ENCODE results near the gene GTPBP4. TPM values are rescaled to one million over a fixed set of nuclear protein-coding genes. Genes with fewer than 3 reads are reported as not detected.

GTPBP4 gene
- total and polyA plus RNA-seq, 2 of the 13 experiments (the other 11 are each of a cell fraction or from before 2014, with no cell fraction given), result 24.1 to 85.5 TPM

GRCh38 chr10:1056326-1057105 is 68.3 kb downstream of the GTPBP4 start, which contains the start of gene WDR37 (continued):
- TF ChIP-seq SCMH1 (CRISPR knock-in tag; IDR thresholded peaks at IDR 0.05; ENCODE audit: borderline replicate concordance) (no peak), ZGPAT (CRISPR knock-in tag; IDR thresholded peaks at IDR 0.05) (peak; percentile 77), KDM5B (CRISPR knock-in tag; IDR thresholded peaks at IDR 0.05; ENCODE audit: borderline replicate concordance) (peak; percentile 41; the same call in 1 of the 2 replicates), RNF2 (conservative IDR thresholded peaks at IDR 0.05; ENCODE audit: low read depth) (peak; percentile 66), SOX6 (IDR thresholded peaks at IDR 0.05) (no peak), SOX6 (CRISPR knock-in tag; IDR thresholded peaks at IDR 0.05) (peak; percentile 21; the same call in 1 of the 2 replicates), ZNF629 (CRISPR knock-in tag; conservative IDR thresholded peaks at IDR 0.05) (no peak), NFYC (CRISPR knock-in tag; IDR thresholded peaks at IDR 0.05) (peak; percentile 30; the same call in 1 of the 2 replicates), CBFB (CRISPR knock-in tag; IDR thresholded peaks at IDR 0.05) (peak; percentile 62), ATF7-NPFF (CRISPR knock-in tag; IDR thresholded peaks at IDR 0.05; ENCODE audit: low read depth) (peak; percentile 54; the same call in 1 of the 2 replicates), SMAD1 (CRISPR knock-in tag; IDR thresholded peaks at IDR 0.05; ENCODE audit: borderline replicate concordance, low read depth) (0 out of 2 replicates have a peak, but pooled peaks have one; percentile 56)
- TF ChIP-seq, protein P1, sequence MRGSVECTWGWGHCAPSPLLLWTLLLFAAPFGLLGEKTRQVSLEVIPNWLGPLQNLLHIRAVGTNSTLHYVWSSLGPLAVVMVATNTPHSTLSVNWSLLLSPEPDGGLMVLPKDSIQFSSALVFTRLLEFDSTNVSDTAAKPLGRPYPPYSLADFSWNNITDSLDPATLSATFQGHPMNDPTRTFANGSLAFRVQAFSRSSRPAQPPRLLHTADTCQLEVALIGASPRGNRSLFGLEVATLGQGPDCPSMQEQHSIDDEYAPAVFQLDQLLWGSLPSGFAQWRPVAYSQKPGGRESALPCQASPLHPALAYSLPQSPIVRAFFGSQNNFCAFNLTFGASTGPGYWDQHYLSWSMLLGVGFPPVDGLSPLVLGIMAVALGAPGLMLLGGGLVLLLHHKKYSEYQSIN (CRISPR knock-in tag; IDR thresholded peaks at IDR 0.05; ENCODE audit: borderline replicate concordance), result no peak
- TF ChIP-seq, protein P2, sequence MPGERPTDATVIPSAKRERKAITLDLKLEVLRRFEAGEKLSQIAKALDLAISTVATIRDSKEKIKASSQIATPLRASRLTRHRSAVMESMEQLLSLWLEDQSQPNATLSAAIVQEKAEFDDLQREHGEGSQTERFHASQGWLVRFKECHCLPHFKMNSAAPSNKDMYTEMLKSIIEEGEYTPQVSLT (CRISPR knock-in tag; IDR thresholded peaks at IDR 0.05; ENCODE audit: borderline replicate concordance, low read depth), result no peak
- TF ChIP-seq, protein P3, sequence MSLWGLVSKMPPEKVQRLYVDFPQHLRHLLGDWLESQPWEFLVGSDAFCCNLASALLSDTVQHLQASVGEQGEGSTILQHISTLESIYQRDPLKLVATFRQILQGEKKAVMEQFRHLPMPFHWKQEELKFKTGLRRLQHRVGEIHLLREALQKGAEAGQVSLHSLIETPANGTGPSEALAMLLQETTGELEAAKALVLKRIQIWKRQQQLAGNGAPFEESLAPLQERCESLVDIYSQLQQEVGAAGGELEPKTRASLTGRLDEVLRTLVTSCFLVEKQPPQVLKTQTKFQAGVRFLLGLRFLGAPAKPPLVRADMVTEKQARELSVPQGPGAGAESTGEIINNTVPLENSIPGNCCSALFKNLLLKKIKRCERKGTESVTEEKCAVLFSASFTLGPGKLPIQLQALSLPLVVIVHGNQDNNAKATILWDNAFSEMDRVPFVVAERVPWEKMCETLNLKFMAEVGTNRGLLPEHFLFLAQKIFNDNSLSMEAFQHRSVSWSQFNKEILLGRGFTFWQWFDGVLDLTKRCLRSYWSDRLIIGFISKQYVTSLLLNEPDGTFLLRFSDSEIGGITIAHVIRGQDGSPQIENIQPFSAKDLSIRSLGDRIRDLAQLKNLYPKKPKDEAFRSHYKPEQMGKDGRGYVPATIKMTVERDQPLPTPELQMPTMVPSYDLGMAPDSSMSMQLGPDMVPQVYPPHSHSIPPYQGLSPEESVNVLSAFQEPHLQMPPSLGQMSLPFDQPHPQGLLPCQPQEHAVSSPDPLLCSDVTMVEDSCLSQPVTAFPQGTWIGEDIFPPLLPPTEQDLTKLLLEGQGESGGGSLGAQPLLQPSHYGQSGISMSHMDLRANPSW (CRISPR knock-in tag; IDR thresholded peaks at IDR 0.05; ENCODE audit: borderline replicate concordance), result no peak

Data from HepG2 (cell line).